GM13976 (cell line): ENCODE data around the gene ASCC1.

Source experiments
- DNase-seq: peaks from one replicate; pipeline ENCODE4 v3.0.0; 2012; ENCODE audit warnings: low spot score
- in situ Hi-C: fragments of 300-500 bp; cut with MboI; formaldehyde crosslinking; loops from one replicate; pipeline ENCODE4 v1.12.0; 2022; ENCODE audit warnings: low sequenced_read_pairs, mixed read lengths, inconsistent platforms; ENCODE audit not compliant: unreplicated experiment
- TF ChIP-seq, protein P1 (sequence below): IDR thresholded peaks from 2 replicates; pipeline ENCODE4 v1.5.1; 2012; ENCODE audit warnings: borderline replicate concordance, mild to moderate bottlenecking; ENCODE audit not compliant: insufficient read depth; ENCODE audit errors: extremely low read depth, missing control alignments, control extremely low read depth

ASCC1 gene

DNA sequence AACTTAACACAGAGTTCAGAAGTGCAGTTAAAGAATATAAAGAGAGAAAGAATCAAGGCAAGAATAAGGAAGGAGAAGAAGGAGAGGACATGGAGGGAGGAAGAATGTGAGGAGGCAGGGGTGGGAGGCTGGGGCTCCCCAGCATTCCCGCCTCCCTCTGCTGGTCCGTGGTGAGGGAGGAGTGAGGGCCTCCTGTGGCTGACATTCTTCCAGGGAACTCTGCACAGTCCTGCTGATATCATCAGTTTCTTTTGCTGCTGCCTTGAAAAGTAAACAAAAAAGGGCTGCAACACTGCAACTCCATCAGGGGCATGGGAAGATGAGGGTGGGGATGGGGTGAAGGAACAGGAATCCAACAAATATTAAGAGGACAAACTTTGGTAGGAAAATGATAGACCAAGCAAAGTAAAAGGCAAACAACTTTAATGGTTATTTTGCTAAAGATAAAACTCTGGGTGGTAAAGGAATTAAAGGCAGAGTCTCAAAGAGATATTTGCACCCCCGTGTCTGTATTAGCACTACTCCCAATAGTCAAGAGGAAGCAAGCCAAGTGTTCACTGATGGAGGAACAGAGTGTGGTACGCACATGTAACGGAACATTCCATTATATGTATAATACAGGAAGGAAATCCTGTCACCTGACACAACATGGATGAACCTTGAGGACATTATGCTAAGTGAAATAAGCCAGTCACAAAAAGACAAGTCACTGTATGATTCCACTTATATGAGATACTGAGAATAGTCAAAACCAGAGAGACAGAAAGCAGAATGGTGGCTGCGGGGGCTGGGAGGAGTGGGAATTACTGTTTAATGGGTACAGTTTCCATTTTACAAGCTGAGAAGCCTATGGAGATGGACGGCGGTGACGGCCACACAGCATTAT, 119.7 kb downstream of the ASCC1 start:
- TF ChIP-seq, protein P1, sequence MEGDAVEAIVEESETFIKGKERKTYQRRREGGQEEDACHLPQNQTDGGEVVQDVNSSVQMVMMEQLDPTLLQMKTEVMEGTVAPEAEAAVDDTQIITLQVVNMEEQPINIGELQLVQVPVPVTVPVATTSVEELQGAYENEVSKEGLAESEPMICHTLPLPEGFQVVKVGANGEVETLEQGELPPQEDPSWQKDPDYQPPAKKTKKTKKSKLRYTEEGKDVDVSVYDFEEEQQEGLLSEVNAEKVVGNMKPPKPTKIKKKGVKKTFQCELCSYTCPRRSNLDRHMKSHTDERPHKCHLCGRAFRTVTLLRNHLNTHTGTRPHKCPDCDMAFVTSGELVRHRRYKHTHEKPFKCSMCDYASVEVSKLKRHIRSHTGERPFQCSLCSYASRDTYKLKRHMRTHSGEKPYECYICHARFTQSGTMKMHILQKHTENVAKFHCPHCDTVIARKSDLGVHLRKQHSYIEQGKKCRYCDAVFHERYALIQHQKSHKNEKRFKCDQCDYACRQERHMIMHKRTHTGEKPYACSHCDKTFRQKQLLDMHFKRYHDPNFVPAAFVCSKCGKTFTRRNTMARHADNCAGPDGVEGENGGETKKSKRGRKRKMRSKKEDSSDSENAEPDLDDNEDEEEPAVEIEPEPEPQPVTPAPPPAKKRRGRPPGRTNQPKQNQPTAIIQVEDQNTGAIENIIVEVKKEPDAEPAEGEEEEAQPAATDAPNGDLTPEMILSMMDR: no peak
- in situ Hi-C loops: no loop called here
- DNase-seq: no peak

DNA sequence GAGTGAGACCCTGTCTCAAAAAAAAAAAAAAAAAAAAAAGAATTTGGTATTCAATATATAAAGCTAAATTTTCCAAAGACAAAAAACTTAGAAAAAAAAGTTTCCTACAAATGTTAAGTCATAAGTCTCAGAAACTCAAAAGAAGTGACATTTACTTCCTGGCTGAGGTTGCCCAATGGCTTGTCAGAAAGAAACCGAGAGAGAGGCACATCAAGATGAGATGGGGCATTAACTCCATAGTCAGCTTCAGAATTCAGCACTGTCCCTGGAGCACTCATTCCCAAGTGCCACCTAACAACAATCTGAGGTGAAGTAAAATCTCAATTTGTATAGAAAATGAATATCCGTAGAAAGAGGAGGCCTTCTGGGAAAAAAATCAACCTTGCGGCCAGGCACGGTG, 120.9 kb downstream of the ASCC1 start:
- TF ChIP-seq, protein P1: no peak
- in situ Hi-C loops: no loop called here
- DNase-seq: no peak

DNA sequence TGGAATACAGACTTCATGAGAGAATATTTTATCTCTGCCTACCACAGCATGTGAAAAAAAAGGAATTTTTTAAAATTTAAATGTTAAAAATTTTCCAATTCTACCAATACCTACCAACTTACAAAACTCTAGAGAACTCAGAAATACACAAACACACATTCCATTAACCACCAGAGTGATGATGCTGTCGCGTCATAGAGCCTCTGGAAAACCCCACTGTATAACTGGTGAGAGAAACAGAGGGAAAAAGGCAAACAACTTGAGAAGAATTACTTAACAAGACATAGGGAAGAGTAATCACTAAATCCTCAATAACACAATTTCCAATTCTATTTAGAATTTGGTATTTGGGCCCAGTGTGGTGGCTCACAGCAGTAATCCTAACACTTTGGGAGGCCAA, 121.5 kb downstream of the ASCC1 start:
- TF ChIP-seq, protein P1: no peak
- no peak for DNase-seq
- in situ Hi-C loops: no loop called here

DNA sequence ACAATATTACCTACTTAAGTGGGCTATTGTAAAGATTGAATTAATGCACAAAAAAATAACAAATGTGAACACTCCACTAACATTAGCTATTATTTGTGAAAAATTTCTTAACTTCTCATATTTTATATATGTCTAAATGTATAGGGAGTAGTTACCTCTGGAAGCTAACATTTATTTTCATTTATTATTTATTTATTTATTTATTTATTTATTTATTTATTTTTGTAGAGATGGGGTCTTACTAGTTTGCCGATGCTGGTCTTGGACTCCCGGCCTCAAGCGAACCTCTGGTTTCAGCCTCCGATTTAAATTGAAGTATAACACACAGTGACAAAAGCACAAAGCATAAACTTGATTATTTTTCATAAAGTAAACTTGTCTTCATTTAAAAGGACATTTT, 122.6 kb downstream of the ASCC1 start:
- in situ Hi-C loops: no loop called here
- TF ChIP-seq, protein P1: no peak
- DNase-seq: no peak

- no peak for DNase-seq
- TF ChIP-seq, protein P1: no peak
Measured at GRCh38 chr10:72092987-72093386, 123.1 kb downstream of the ASCC1 start.

DNA sequence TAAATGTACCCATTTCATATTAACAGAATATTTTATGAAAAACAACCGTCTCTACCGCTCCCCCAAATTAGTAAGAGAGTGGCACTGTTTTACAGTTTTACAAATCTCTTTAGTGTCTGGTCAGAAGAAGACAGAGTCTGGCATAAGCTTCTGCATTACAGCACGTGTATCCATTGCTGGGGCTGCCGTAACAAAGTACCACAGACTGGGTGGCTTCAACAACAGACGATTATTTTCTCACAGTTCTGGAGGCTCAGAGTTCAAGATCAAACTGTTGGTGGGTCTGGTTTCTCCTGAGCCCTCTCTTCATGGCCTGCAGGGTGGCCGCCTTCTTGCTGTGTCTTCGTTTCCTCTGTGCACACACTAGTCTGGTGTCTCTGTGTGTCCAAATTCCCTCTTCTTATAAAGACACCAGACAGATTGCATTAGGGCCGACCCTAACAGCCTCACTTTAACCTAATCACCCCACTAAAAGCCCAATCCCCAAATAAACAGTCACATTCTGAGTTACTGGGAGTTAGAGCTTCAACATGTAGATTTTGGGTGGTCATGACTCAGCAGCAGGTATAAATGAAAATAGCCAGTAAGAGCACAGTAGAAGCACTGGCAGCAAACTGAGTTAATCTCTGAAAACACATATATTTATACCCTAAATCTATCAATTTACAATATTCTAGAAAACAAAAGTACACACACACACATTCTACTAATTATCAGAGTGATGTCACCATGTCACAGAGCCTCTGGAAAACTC, 123.7 kb downstream of the ASCC1 start:
- TF ChIP-seq, protein P1: no peak
- DNase-seq: no peak
- in situ Hi-C loops: no loop called here

More at GRCh38 chr10:72092987-72093386, 123.1 kb downstream of the ASCC1 start:
- in situ Hi-C loops: no loop called here
